Germinal center (tissue), 1 donor: Measurements from ENCODE around the gene TMEM221.

Experiments used
- DNase-seq: peaks from one replicate; pipeline ENCODE4 v3.0.0; 2012; ENCODE audit warnings: mixed read lengths, low spot score

TMEM221 gene

DNA sequence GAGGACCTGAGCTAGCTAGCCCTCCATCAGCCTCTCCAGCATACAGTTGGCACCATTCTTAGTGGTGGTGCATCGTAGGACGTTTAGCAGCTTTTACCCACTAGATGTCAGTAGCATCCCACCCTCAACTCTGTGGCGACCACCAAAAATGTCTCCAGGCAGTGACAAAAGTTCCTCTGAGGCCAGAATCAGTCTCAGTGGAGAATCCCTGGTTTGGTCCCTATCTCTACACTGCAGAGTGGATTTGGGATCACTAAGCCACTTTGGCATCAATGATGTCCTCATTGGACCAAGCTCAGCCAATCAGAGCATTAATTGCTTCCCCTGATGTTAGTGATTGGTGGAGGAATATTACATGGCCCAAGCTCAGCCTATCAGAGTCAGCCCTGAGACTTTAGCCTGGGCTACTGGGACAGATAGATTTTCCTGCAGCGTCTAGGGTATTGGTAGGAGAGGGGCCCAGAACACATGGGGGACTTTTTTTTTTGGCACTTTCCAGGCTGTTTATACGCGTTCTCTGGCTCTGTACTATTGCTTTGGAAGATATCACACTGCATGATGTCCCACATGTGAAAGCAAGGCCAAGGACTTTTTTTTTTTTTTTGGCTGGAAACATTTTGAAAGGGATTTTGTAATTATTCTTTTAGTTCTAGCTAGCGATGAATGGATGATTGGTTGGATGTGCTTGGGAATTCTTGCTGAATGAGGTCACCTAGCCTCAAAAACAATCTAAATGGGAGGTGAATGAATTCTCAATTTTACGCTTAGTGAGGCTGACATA lies 7.0 kb downstream of the TMEM221 start:
- peak; percentile 46 for DNase-seq

- DNase-seq, result no peak
Observed at GRCh38 chr19:17436874-17437267, 11.6 kb downstream of the TMEM221 start.

GRCh38 chr19:17436094-17436873 lies 12.2 kb downstream of the TMEM221 start:
- DNase-seq, result no peak

DNA sequence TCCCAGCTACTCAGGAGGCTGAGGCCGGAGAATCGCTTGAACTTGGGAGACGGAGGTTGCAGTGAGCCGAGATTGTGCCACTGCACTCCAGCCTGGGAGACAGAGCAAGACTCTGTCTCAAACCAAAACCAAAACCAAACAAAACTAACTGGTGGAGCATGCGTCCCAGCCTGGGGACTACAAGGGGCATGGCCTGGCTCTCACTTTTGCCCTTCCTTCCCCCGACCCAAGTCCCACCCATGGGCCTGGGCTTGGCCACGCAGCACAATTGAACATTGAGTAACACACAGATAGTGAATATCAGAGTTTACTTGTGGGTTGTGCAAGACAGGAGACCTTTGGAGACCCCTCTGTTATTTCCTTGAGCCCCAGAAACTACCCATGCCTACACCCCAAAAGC lies 13.2 kb downstream of the TMEM221 start:
- DNase-seq, result no peak

DNA sequence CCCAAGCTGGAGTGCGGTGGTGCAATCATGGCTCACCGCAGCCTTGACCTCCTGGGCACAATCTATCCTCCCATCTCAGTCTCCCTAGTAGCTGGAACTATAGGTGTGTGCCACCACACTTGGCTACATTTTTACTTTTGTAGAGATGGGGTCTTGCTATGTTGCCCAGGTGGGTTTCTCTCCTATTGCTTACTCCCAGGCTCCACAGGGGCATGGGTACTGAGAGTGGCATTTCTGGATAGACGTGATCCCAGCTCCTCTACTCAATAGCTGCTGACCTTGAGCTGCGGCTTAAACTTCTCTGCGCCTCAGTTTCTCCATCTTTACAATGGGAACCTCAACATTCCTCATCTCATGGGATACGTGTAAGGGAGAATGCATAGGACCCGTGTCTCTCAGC lies 17.1 kb downstream of the TMEM221 start:
- no peak for DNase-seq

- no peak for DNase-seq
Observed at GRCh38 chr19:17429641-17430113, 18.8 kb downstream of the TMEM221 start.

GRCh38 chr19:17424743-17425365 lies 23.6 kb downstream of the TMEM221 start:
- peak; percentile 51 for DNase-seq

- no peak for DNase-seq
Observed at GRCh38 chr19:17423429-17424208, 24.8 kb downstream of the TMEM221 start.

GRCh38 chr19:17421942-17422341 lies 26.5 kb downstream of the TMEM221 start:
- no peak for DNase-seq

GRCh38 chr19:17420475-17420924 lies 28.0 kb downstream of the TMEM221 start:
- DNase-seq, result peak; percentile 40

GRCh38 chr19:17419621-17420474 lies 28.6 kb downstream of the TMEM221 start, which contains the start of gene MVB12A:
Gene MVB12A, plus strand, starts transcription at chr19:17420047. Its CDS starts 89 bp downstream, at chr19:17420136.
- DNase-seq, result peak; percentile 99

DNA sequence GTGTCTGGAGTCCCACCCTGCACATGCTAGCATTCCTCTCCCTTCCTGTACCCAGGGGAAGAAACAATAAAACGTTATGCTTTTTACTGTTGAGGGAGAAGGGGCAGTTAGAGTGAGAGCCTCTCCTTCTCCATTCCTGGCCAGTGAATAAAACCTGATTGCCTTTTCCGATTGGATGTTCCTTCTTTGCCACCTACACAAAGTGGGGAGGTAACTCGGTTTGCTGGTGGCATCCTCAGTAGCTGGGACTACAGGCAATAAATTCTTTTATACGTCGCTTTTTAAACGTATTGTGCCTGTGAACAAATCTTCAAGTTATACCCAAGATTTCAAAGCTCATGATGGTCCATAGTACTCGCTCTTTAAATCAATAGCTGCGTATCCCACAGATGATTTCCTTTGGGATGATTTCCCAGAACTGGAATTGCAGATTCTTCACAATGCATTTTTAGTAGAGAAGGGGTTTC lies 29.3 kb downstream of the TMEM221 start:
- no peak for DNase-seq

DNA sequence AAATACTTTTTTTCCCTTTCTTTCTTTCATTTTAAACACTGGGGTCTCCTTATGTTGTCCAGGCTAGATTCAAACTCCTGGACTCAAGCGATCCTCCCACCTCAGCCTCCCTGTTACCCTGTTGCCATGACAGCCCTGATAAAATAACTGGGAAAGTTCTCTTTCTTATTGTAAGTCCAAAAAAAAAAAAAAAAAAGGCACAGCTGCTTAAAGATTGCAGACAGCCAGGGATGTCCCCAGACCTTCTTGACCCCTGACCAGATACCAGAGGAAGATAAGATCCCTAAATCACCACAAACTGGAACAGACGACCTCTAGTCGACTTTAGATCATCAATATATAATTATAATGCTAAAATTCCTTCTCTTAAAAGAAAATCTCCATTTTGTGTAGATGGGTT lies 29.8 kb downstream of the TMEM221 start:
- DNase-seq, result no peak

DNA sequence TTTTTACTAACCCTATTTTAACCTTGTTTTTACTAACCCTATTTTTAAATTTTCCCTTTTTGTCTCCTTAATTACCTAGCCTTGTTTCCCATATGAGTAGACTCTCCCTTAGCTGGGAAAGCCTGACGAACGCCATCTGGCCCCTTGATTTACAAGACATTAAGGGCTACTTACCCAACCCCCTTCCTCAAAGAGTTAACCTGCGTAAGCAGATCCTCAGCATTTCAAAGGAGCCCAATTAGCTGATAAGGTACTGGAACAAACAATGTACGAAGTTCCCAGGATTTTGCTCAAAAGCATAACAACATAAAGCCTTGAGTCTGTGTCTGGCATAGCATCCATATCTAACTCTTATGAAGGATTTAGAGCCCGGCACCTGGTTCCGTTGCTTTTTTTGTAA lies 33.3 kb downstream of the TMEM221 start:
- no peak for DNase-seq

DNA sequence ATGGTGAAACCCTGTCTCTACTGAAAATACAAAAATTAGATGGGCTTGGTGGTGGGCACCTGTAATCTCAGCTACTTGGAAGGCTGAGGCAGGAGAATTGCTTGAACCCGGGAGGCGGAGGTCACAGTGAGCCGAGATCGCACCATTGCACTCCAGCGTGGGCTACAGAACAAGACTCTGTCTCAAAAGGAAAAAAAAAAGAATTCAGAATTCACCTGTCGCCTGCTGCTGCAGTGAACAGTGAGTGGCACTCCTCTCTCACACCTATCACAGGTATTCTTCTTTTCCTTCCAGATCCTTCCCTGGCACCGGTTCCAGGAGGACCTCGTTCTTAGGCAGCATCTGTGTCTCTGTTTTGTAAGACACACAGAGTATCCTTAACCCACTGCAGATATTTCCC lies 34.4 kb downstream of the TMEM221 start:
- no peak for DNase-seq

- no peak for DNase-seq
Observed at GRCh38 chr19:17411801-17412200, 36.7 kb downstream of the TMEM221 start.

DNA sequence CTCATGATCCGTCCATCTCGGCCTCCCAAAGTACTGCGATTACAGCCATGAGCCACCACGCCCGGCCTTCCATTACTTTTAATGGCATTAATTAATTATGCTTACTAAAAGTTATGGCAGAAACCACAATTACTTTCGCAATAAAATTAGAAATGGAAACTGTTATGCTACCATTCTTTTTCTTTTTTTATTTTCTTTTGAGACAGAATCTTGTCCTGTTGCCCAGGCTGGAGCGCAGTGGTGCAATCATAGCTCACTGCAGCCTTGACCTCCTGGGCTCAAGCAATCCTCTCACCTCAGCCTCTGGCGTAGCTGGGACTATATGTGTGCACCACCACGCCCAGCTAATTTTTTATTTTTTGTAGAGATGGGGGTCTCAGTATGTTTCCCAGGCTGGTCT lies 38.5 kb downstream of the TMEM221 start:
- no peak for DNase-seq

DNA sequence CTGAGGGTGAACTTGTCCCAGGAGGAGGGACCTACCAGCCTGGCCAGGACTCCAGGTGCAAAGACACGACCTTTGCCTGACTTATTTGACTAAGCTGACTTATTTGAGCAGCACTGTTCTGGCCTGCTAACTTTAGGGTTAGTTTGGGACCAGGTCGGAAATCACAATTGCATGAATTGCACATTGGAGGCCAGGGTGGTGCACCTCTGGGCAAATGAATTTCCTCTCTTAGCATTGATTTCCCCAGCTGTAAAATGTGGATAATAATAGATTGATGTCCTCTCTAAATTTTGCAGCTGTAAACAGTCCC lies 41.6 kb downstream of the TMEM221 start:
- DNase-seq, result peak; percentile 51

GRCh38 chr19:17406046-17406886 lies 42.2 kb downstream of the TMEM221 start:
- DNase-seq, result no peak
